GM23248 (cell line): Measurements from ENCODE around the gene MYCBP2. TPM values are rescaled to one million over a fixed set of nuclear protein-coding genes. Genes with fewer than 3 reads are reported as not detected.

Experiments
- DNase-seq: peaks from one replicate; pipeline ENCODE4 v3.0.0-alpha.2; 2015
- H2AFZ ChIP-seq: fragments of 200-600 bp; sonication (generic); 2 replicates; pipeline ENCODE4 v1.6.1; 2016; ENCODE audit warnings: antibody characterized with exemption
- H3F3A ChIP-seq: fragments of 200-600 bp; sonication (generic); 2 replicates; pipeline ENCODE4 v1.6.1; 2016; ENCODE audit warnings: mild to moderate bottlenecking, antibody characterized with exemption, mixed run types; ENCODE audit not compliant: insufficient read depth
- H3K27ac ChIP-seq: fragments of 200-600 bp; sonication (generic); 2 replicates; pipeline ENCODE4 v1.5.1; 2016; ENCODE audit warnings: mild to moderate bottlenecking
- H3K27me3 ChIP-seq: fragments of 200-600 bp; sonication (generic); replicated peaks from 2 replicates; pipeline ENCODE4 v1.6.1; 2016; ENCODE audit warnings: mild to moderate bottlenecking; ENCODE audit not compliant: insufficient read depth
- H3K36me3 ChIP-seq: fragments of 200-600 bp; sonication (generic); 2 replicates; pipeline ENCODE4 v1.6.1; 2016; ENCODE audit warnings: low read depth, mild to moderate bottlenecking
- H3K4me1 ChIP-seq: fragments of 200-600 bp; sonication (generic); 2 replicates; pipeline ENCODE4 v1.6.1; 2016; ENCODE audit warnings: mild to moderate bottlenecking; ENCODE audit not compliant: insufficient read depth
- H3K4me2 ChIP-seq: fragments of 200-600 bp; sonication (generic); one replicate; pipeline ENCODE4 v1.6.1; 2016; ENCODE audit warnings: mild to moderate bottlenecking; ENCODE audit not compliant: unreplicated experiment
- H3K4me3 ChIP-seq: fragments of 200-600 bp; sonication (generic); 2 replicates; pipeline ENCODE4 v1.5.1; 2016; ENCODE audit warnings: mild to moderate bottlenecking
- H3K79me2 ChIP-seq: fragments of 200-600 bp; sonication (generic); 2 replicates; pipeline ENCODE4 v1.6.1; 2016; ENCODE audit warnings: mild to moderate bottlenecking; ENCODE audit not compliant: insufficient read depth
- H3K9ac ChIP-seq: fragments of 200-600 bp; sonication (generic); 2 replicates; pipeline ENCODE4 v1.6.1; 2016; ENCODE audit warnings: mild to moderate bottlenecking
- H3K9me2 ChIP-seq: fragments of 200-600 bp; sonication (generic); 2 replicates; pipeline ENCODE4 v1.6.1; 2016; ENCODE audit warnings: mixed run types, mild to moderate bottlenecking, moderate library complexity; ENCODE audit not compliant: insufficient read depth
- H3K9me3 ChIP-seq: fragments of 200-600 bp; sonication (generic); one replicate; pipeline ENCODE4 v1.6.1; 2017; ENCODE audit warnings: low read depth
- H4K20me1 ChIP-seq: fragments of 200-600 bp; sonication (generic); 2 replicates; pipeline ENCODE4 v1.6.0; 2016; ENCODE audit not compliant: insufficient read depth
- EZH2 ChIP-seq: fragments of 200-600 bp; sonication (generic); IDR thresholded peaks from 2 replicates; pipeline ENCODE4 v1.6.1; 2018; ENCODE audit warnings: antibody characterized with exemption, mild to moderate bottlenecking; ENCODE audit not compliant: insufficient read depth, poor library complexity, severe bottlenecking
- EZH2phosphoT487 ChIP-seq: fragments of 200-600 bp; sonication (generic); IDR thresholded peaks from 2 replicates; pipeline ENCODE4 v1.6.1; 2018; ENCODE audit warnings: antibody characterized with exemption, moderate library complexity, mild to moderate bottlenecking, low read depth; ENCODE audit not compliant: insufficient read depth
- WGBS, 2 experiments: methylation state at CpG; one replicate each; pipeline ENCODE4 v1.1.6; 2015 to 2017; ENCODE audit warnings: low lambda C conversion rate in 2 of 2, low coverage in 1 of 2; ENCODE audit errors: missing lambda C conversion rate in 2 of 2; 5-methylcytosine and 5-hydroxymethylcytosine counted together
- in situ Hi-C: fragments of 300-500 bp; cut with MboI; formaldehyde crosslinking; loops from 2 replicates; pipeline ENCODE4 v1.15.0; 2020
- polyA plus RNA-seq: library from polyadenylated mRNA; unstranded; fragments of >200 nt; fragmentation: Nextera tagmentation; extraction: Ambion mirVana; gene quantifications from 2 replicates; pipeline ENCODE4 v1.2.1, GENCODE V29; 2016
- total RNA-seq: library from RNA; depleted of rRNA; stranded (reverse); fragments of >200 nt; shearing (Covaris generic); gene quantifications from 2 replicates; pipeline ENCODE4 v1.2.3, GENCODE V29; 2014

The MYCBP2 gene
- total and polyA plus RNA-seq, 2 experiments from 2014 or later, result 27.4 to 61.8 TPM

GRCh38 chr13:77084755-77085154 is 242.1 kb downstream of the MYCBP2 start:
- no peak for DNase-seq
- H3F3A ChIP-seq, result no peaks in the 10 kb centered on the region
- no peak overlapping the region for H2AFZ ChIP-seq
- no peaks in the 10 kb centered on the region for H3K9me3 ChIP-seq
- H3K27me3 ChIP-seq, result no peaks in the 10 kb centered on the region
- in situ Hi-C loops, result no loop called here
- H3K4me3 ChIP-seq, result no peak overlapping the region
- no peaks in the 10 kb centered on the region for H3K4me1 ChIP-seq
- H3K27ac ChIP-seq, result no peak overlapping the region
- no peak overlapping the region for H3K4me2 ChIP-seq
- H3K9ac ChIP-seq, result no peak overlapping the region
- no peaks in the 10 kb centered on the region for H4K20me1 ChIP-seq
- WGBS, 2 experiments, result 98 to 100% methylated on average over 2 of the region's 2 CpGs
- TF ChIP-seq EZH2, result no peak
- TF ChIP-seq EZH2phosphoT487, result no peak
- no peaks in the 10 kb centered on the region for H3K9me2 ChIP-seq
- H3K79me2 ChIP-seq, result no peaks in the 10 kb centered on the region
- H3K36me3 ChIP-seq, result peaks cover 44% of the 10 kb centered on the region

- no peak overlapping the region for H3K4me2 ChIP-seq
- H3K4me1 ChIP-seq, result no peaks in the 10 kb centered on the region
- H3K9ac ChIP-seq, result no peak overlapping the region
- no peaks in the 10 kb centered on the region for H3K9me3 ChIP-seq
- no peaks in the 10 kb centered on the region for H4K20me1 ChIP-seq
- no peak overlapping the region for H3K27ac ChIP-seq
- in situ Hi-C loops, result no loop called here
- no peaks in the 10 kb centered on the region for H3F3A ChIP-seq
- H3K36me3 ChIP-seq, result peaks cover 74% of the 10 kb centered on the region
- TF ChIP-seq EZH2phosphoT487 (no peak), EZH2 (no peak)
- H3K4me3 ChIP-seq, result no peak overlapping the region
- H3K79me2 ChIP-seq, result no peaks in the 10 kb centered on the region
- no peak overlapping the region for H2AFZ ChIP-seq
- DNase-seq, result no peak
- no peaks in the 10 kb centered on the region for H3K9me2 ChIP-seq
- no peaks in the 10 kb centered on the region for H3K27me3 ChIP-seq
These were observed 246.9 kb downstream of the MYCBP2 start for GRCh38 chr13:77079902-77080413.

GRCh38 chr13:77067519-77067918 is 259.4 kb downstream of the MYCBP2 start:
- 88 to 89% methylated on average over 2 of the region's 2 CpGs for WGBS, 2 experiments
- Histone ChIP-seq H3K36me3 (peaks cover 46% of the 10 kb centered on the region), H3K4me3 (no peak overlapping the region), H3K79me2 (no peaks in the 10 kb centered on the region), H3K9ac (no peak overlapping the region), H3K4me2 (no peak overlapping the region), H2AFZ (no peak overlapping the region), H3K27ac (no peak overlapping the region), H3F3A (0 out of 2 replicates have a peak, but pooled peaks cover 7% of the 10 kb centered on the region), H3K27me3 (no peaks in the 10 kb centered on the region), H3K4me1 (no peaks in the 10 kb centered on the region), H4K20me1 (no peaks in the 10 kb centered on the region), H3K9me2 (no peaks in the 10 kb centered on the region), H3K9me3 (no peaks in the 10 kb centered on the region)
- in situ Hi-C loops, result no loop called here
- TF ChIP-seq EZH2, result no peak
- no peak for TF ChIP-seq EZH2phosphoT487
- DNase-seq, result no peak

- H3K4me2 ChIP-seq, result no peak overlapping the region
- no peaks in the 10 kb centered on the region for H3K9me3 ChIP-seq
- H4K20me1 ChIP-seq, result no peaks in the 10 kb centered on the region
- no peak for DNase-seq
- H3K27ac ChIP-seq, result no peak overlapping the region
- H3K4me1 ChIP-seq, result peaks cover 7% of the 10 kb centered on the region
- H3K9ac ChIP-seq, result no peak overlapping the region
- no peaks in the 10 kb centered on the region for H3K27me3 ChIP-seq
- 86 to 90% methylated on average over 5 of the region's 5 CpGs for whole genome bisulfite sequencing, 2 experiments
- no peak overlapping the region for H2AFZ ChIP-seq
- in situ Hi-C loops, result no loop called here
- H3K9me2 ChIP-seq, result no peaks in the 10 kb centered on the region
- H3F3A ChIP-seq, result 0 out of 2 replicates have a peak, but pooled peaks cover 9% of the 10 kb centered on the region
- no peak for TF ChIP-seq EZH2
- no peak for TF ChIP-seq EZH2phosphoT487
- peaks cover 59% of the 10 kb centered on the region for H3K36me3 ChIP-seq
- H3K79me2 ChIP-seq, result no peaks in the 10 kb centered on the region
- H3K4me3 ChIP-seq, result no peak overlapping the region
These were observed 261.3 kb downstream of the MYCBP2 start for GRCh38 chr13:77065461-77066147.
